Heart right ventricle (tissue), 16 donors: ENCODE results near the gene MAD1L1. TPM values are rescaled to one million over a fixed set of nuclear protein-coding genes. Genes with fewer than 3 reads are reported as not detected.
A peak's percentile ranks its signal among the peaks of the same experiment; 100 is the strongest.

ENCODE experiments used
- ATAC-seq, 8 donors: fragments of 200-7000 bp; cut with Tn5 transposase; one replicate each; pipeline ENCODE4 v1.9.1; 2020; ENCODE audit warnings: mild to moderate bottlenecking in 8 of 8, moderate library complexity in 8 of 8, moderate number of reproducible peaks in 1 of 8
- DNase-seq, 2 donors: peaks; one replicate each; pipeline ENCODE4 v3.0.0-alpha.2; 2020
- H3K27ac ChIP-seq, 10 donors: fragments of 200-600 bp; sonication (generic) in 2 of 10; one replicate each; pipeline versions ENCODE4 v1.5.0 to v1.8.0; 2020 to 2022; ENCODE audit warnings: mild to moderate bottlenecking in 3 of 10
- H3K27me3 ChIP-seq, 7 donors: fragments of 200-600 bp; one replicate each; pipeline ENCODE4 v1.8.0; 2021 to 2022; ENCODE audit warnings: mild to moderate bottlenecking in 2 of 7
- H3K36me3 ChIP-seq, 9 donors: fragments of 200-600 bp; sonication (generic) in 1 of 9; one replicate each; pipeline versions ENCODE4 v1.5.0 to v1.8.0; 2020 to 2022; ENCODE audit warnings: mild to moderate bottlenecking in 2 of 9
- H3K4me1 ChIP-seq, 9 donors: fragments of 200-600 bp; sonication (generic) in 1 of 9; one replicate each; pipeline versions ENCODE4 v1.5.0 to v1.8.0; 2020 to 2022; ENCODE audit warnings: mild to moderate bottlenecking in 4 of 9
- H3K4me3 ChIP-seq, 10 donors: fragments of 200-600 bp; sonication (generic) in 2 of 10; one replicate each; pipeline versions ENCODE4 v1.5.0 to v1.8.0; 2020 to 2022; ENCODE audit warnings: mild to moderate bottlenecking in 7 of 10, moderate library complexity in 2 of 10
- H3K9me3 ChIP-seq, 11 donors: fragments of 200-600 bp in 10 of 11; sonication (generic) in 2 of 11; one replicate each; pipeline versions ENCODE4 v1.5.0 to v1.8.0; 2013 to 2022; ENCODE audit warnings: mild to moderate bottlenecking in 2 of 11, control low read depth in 1 of 11, moderate library complexity in 1 of 11
- CTCF ChIP-seq, 9 donors: fragments of 200-600 bp; sonication (generic) in 2 of 9; IDR thresholded peaks; one replicate each; pipeline versions ENCODE4 v1.5.0 to v1.8.0; 2021 to 2022; ENCODE audit warnings: antibody characterized with exemption in 9 of 9, mild to moderate bottlenecking in 5 of 9, moderate library complexity in 1 of 9
- WGBS, 2 donors: extraction: QIAGEN DNeasy Blood & Tissue Kit; methylation state at CpG; one replicate each; pipeline ENCODE4 v1.1.7; 2013; ENCODE audit warnings: inconsistent platforms in 1 of 2; 5-methylcytosine and 5-hydroxymethylcytosine counted together
- intact Hi-C, 10 donors: fragments of 100-400 bp; cut with DNase I; formaldehyde crosslinking; loops; one replicate each; pipeline versions ENCODE4 v1.11.1 to v1.14.2; 2022
- polyA plus RNA-seq, 2 donors: library from polyadenylated mRNA; stranded (reverse); fragments of 200-250 nt; gene quantifications; one replicate each; pipeline ENCODE4 v1.2.3, GENCODE V29; 2013
- total RNA-seq, 10 donors: library from RNA; stranded (reverse); fragmentation: NEBNext Ultra II Directional in 3 of 10; extraction: Animal tissue kit (Norgen Biotek cat#: 25700) in 3 of 10; gene quantifications; one replicate each; pipeline versions ENCODE4 v1.2.1 to v1.2.4, GENCODE V29; 2021 to 2023
- donor health status: Arrhythmogenic right ventricular cardiomyopathy.
- donor health status: ischemic (EF 13 %, LVEDD 7.1; RV severe dilation, severe dysfunction).
- donor health status: healthy with polysubstance abuse.
- donor health status: DM: no; HTN: yes; CAD: no.
- donor health status: DM: no; HTN: no; CAD: no.
- donor health status: ischemic (EF 25% LVEDD 6.9; RV normal size, moderate dysfunction).
- donor health status: ischemic (EF 25% LVEDD 5.7; RV mildly dilated, moderate dysfunction).
- donor health status: healthy.
- donor health status: DM: yes; HTN: yes; CAD: no.
- donor health status: Ischemic cardiomyopathy.
- donor health status: ischemic (EF 35%, LVEDD 5.7; RV mildly dilated, moderate dysfunction).
- donor health status: nonischemic (EF 11% LVEDD 7.7; RV severe dilation, severe dysfunction).
- donor health status: DM: yes; HTN: yes; CAD: no.
- donor health status: PGD.
- donor health status: ischemic (EF 29% LVEDD 5.4; RV normal size, mild dysfunction).
- donor health status: nonischemic (EF 23%, LVEDD 6.1; RV moderate dilation, normal function).

MAD1L1 gene
- total and polyA plus RNA-seq, 12 donors = 13.8 to 46.8 (median 20.2) TPM

DNA sequence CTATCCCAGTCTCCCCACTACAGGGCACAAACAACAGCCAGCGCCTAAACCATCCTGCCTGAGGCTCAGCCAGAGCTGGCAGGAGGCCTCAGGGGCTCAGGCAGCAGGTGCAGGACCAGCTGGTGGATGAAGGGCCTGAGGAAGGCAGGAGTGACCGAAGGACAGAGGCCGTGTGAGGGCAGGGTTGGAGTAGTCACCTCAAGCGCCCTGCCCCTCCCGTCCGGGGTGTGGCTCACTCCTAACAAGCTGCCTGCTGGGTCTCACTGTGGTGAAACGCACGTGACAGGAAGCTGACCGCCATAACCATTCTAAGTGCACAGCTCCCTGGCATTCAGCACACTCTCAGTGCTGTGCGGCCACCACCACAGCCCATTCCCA, 281.6 kb downstream of the MAD1L1 start:
- intact Hi-C loops = no loop called here
- 62 to 67% methylated on average over 10 of the region's 10 CpGs for WGBS, 2 donors
- ATAC-seq (peak; percentile 42 to 74 (median 66)), DNase-seq (peak; percentile 30 to 57)
- H3K9me3 ChIP-seq = no peaks in the 10 kb centered on the region
- no peak overlapping the region for H3K4me3 ChIP-seq
- no peak for TF ChIP-seq CTCF (IDR thresholded peaks at IDR 0.05)
- H3K27me3 ChIP-seq = no peaks in the 10 kb centered on the region
- H3K36me3 ChIP-seq = no peaks in the 10 kb centered on the region
- peaks cover 0 to 15% (median 11%) of the 10 kb centered on the region in 9 donors for H3K4me1 ChIP-seq
- peak overlapping the region in 3 of 10 donors; percentile 25 to 62 (median 53) for H3K27ac ChIP-seq

- no peak for TF ChIP-seq CTCF (IDR thresholded peaks at IDR 0.05)
- peak in 1 of 2 donors; percentile 39 for DNase-seq
- peak in 6 of 8 donors; percentile 11 to 55 (median 16) for ATAC-seq
- Histone ChIP-seq H3K27me3 (no peaks in the 10 kb centered on the region), H3K9me3 (no peaks in the 10 kb centered on the region), H3K27ac (peak overlapping the region in 3 of 10 donors; percentile 25 to 62 (median 53)), H3K4me3 (no peak overlapping the region), H3K36me3 (no peaks in the 10 kb centered on the region), H3K4me1 (peaks cover 0 to 15% (median 11%) of the 10 kb centered on the region in 9 donors)
- intact Hi-C loops = no loop called here
- 79% methylated on average over 26 of the region's 26 CpGs for WGBS, 2 donors
Observed at GRCh38 chr7:1950452-1951158, 282.1 kb downstream of the MAD1L1 start.

DNA sequence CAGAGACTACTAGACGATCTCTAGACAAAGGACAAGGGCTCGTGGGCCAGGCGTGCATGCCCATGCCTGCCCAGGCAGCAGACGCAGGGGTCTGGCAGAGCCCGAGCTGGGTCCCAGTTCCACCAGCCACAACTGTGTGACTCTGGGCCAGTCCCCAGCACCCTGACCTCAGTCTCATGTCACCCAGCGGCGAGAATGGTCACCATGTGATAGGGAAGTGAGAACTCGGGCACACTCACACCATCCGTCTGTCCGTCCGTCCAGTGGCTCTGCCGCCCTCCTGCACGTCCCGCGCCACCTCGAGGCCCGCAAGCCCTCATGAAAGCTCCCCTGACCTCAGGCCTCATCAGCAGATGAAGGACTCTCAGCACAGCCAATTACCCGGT, 282.7 kb downstream of the MAD1L1 start:
- no peaks in the 10 kb centered on the region for H3K27me3 ChIP-seq
- peaks cover 0 to 15% (median 11%) of the 10 kb centered on the region in 9 donors for H3K4me1 ChIP-seq
- WGBS, 2 donors = 95 to 96% methylated on average over 18 of the region's 18 CpGs
- H3K4me3 ChIP-seq = no peak overlapping the region
- H3K9me3 ChIP-seq = no peaks in the 10 kb centered on the region
- TF ChIP-seq CTCF (IDR thresholded peaks at IDR 0.05) = no peak
- DNase-seq (no peak), ATAC-seq (no peak)
- H3K27ac ChIP-seq = no peak overlapping the region
- no peaks in the 10 kb centered on the region for H3K36me3 ChIP-seq
- intact Hi-C loops = no loop called here

DNA sequence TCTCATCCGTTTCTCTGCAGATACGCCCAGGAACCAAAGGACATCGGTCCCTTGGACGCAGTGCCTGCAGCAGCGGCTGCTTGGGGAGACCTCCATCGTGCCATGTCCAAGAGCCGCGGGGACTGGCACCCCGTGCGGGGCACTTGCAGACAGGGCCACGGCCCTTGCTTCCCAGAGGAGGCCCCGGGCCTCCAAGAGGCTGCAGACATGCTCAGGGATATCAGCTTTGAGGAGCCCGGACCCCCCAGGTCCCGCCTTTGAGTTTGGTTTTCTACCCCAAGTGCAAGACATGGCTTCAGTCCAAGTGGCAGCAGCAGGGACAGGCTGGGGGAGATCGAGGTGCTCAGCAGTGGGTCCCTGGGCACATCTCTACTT, 283.1 kb downstream of the MAD1L1 start:
- intact Hi-C loops = loop anchor here in 1 of 10 donors (10.0 kb wide), 1 partner anchor 55 kb away; no protein-coding TSS in a partner anchor
- Histone ChIP-seq H3K4me1 (peaks cover 0 to 15% (median 11%) of the 10 kb centered on the region in 9 donors), H3K27ac (no peak overlapping the region), H3K27me3 (no peaks in the 10 kb centered on the region), H3K36me3 (no peaks in the 10 kb centered on the region), H3K4me3 (no peak overlapping the region), H3K9me3 (no peaks in the 10 kb centered on the region)
- TF ChIP-seq CTCF (IDR thresholded peaks at IDR 0.05) = no peak
- DNase-seq (peak in 1 of 2 donors; percentile 8), ATAC-seq (no peak)
- 85 to 88% methylated on average over 15 of the region's 15 CpGs for WGBS, 2 donors
